ENCODE measurements around the gene TGFB1. TPM values are rescaled to one million over a fixed set of nuclear protein-coding genes. Genes with fewer than 3 reads are reported as not detected.
A peak's percentile ranks its signal among the peaks of the same experiment; 100 is the strongest.

Gene TGFB1
- total and polyA plus RNA-seq, 9 of the 15 experiments (the other 6 are each of a cell fraction or from before 2014, with no cell fraction given) = 0.24 to 159 (median 17.2) TPM

DNA sequence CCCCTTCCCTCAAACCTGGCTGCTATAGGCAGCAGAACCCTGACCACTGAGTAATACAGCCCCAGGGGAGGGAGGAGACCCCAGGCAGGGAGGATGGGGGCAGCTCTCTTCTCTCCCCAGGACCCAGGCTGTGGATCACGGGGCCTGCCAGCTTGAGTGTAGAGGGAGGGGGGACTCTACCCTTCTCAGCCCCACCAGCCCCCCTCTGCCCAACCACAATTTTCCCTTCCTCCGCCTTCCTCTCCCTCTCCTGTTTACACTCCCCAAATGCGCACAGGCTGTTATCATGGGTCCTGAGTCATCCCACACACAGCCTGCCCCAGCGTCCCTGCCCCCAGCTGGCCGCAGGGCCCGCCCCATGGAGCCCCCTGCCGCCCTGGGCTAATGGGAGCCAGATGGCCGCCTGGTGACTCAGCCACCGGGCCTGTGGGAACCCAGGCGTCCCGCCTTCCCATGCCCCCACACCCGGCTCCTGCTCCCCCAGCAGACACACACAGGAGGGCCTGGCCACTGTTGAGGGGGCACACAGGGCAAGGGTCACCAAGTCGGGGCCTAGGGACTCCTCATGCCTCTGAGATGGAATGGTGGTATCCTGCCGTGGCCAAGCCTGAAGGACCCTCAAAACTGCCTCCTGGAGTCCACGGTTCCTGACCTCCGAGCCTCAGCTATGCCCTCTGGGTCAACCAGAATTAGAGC, 30.1 kb downstream of the TGFB1 start (continued):
- TF ChIP-seq HDAC6 (IDR thresholded peaks at IDR 0.05; ENCODE audit: low read depth, low read length) = no peak
- TF ChIP-seq SREBF1 (IDR thresholded peaks at IDR 0.05; ENCODE audit: borderline replicate concordance, low read depth, low read length) = no peak
- no peak for TF ChIP-seq ZFP1 (CRISPR knock-in tag; IDR thresholded peaks at IDR 0.05)
- peak; percentile 22; the same call in 1 of the 2 replicates for TF ChIP-seq PHF8 (IDR thresholded peaks at IDR 0.05; ENCODE audit: borderline replicate concordance, low read length)
- TF ChIP-seq, protein P1, sequence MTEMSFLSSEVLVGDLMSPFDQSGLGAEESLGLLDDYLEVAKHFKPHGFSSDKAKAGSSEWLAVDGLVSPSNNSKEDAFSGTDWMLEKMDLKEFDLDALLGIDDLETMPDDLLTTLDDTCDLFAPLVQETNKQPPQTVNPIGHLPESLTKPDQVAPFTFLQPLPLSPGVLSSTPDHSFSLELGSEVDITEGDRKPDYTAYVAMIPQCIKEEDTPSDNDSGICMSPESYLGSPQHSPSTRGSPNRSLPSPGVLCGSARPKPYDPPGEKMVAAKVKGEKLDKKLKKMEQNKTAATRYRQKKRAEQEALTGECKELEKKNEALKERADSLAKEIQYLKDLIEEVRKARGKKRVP (CRISPR knock-in tag; IDR thresholded peaks at IDR 0.05) = 0 out of 2 replicates have a peak, but pooled peaks have one; percentile 20
- TF ChIP-seq PTBP1 (IDR thresholded peaks at IDR 0.05; ENCODE audit: low read depth, low read length) = no peak
- TF ChIP-seq TFAM (CRISPR knock-in tag; conservative IDR thresholded peaks at IDR 0.05) = no peak
- TF ChIP-seq HNRNPK (IDR thresholded peaks at IDR 0.05; ENCODE audit: low read depth, low read length, poor library complexity, severe bottlenecking) = no peak
- TF ChIP-seq, protein P2, sequence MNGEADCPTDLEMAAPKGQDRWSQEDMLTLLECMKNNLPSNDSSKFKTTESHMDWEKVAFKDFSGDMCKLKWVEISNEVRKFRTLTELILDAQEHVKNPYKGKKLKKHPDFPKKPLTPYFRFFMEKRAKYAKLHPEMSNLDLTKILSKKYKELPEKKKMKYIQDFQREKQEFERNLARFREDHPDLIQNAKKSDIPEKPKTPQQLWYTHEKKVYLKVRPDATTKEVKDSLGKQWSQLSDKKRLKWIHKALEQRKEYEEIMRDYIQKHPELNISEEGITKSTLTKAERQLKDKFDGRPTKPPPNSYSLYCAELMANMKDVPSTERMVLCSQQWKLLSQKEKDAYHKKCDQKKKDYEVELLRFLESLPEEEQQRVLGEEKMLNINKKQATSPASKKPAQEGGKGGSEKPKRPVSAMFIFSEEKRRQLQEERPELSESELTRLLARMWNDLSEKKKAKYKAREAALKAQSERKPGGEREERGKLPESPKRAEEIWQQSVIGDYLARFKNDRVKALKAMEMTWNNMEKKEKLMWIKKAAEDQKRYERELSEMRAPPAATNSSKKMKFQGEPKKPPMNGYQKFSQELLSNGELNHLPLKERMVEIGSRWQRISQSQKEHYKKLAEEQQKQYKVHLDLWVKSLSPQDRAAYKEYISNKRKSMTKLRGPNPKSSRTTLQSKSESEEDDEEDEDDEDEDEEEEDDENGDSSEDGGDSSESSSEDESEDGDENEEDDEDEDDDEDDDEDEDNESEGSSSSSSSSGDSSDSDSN (IDR thresholded peaks at IDR 0.05; ENCODE audit: borderline replicate concordance in 1 of 2, low read depth in 2 of 2, low read length in 2 of 2) = peak; percentile 3 to 80; a peak in 1 of 4 replicates
- TF ChIP-seq, protein P3, sequence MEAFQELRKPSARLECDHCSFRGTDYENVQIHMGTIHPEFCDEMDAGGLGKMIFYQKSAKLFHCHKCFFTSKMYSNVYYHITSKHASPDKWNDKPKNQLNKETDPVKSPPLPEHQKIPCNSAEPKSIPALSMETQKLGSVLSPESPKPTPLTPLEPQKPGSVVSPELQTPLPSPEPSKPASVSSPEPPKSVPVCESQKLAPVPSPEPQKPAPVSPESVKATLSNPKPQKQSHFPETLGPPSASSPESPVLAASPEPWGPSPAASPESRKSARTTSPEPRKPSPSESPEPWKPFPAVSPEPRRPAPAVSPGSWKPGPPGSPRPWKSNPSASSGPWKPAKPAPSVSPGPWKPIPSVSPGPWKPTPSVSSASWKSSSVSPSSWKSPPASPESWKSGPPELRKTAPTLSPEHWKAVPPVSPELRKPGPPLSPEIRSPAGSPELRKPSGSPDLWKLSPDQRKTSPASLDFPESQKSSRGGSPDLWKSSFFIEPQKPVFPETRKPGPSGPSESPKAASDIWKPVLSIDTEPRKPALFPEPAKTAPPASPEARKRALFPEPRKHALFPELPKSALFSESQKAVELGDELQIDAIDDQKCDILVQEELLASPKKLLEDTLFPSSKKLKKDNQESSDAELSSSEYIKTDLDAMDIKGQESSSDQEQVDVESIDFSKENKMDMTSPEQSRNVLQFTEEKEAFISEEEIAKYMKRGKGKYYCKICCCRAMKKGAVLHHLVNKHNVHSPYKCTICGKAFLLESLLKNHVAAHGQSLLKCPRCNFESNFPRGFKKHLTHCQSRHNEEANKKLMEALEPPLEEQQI (IDR thresholded peaks at IDR 0.05) = no peak
- TF ChIP-seq ELK3 (CRISPR knock-in tag; IDR thresholded peaks at IDR 0.05) = no peak
- TF ChIP-seq ZNF354B (CRISPR knock-in tag; IDR thresholded peaks at IDR 0.05) = no peak
